Suppressor macrophage treated with lipopolysaccharide for 4 hours (primary cell): ENCODE results near the gene CNGA3.

Source experiments
- DNase-seq: peaks from one replicate; pipeline ENCODE4 v3.0.0-alpha.2; 2020

Gene CNGA3

GRCh38 chr2:98329549-98329948, 16.7 kb upstream of the CNGA3 start:
- no peak for DNase-seq

GRCh38 chr2:98332989-98333388, 13.3 kb upstream of the CNGA3 start:
- no peak for DNase-seq

GRCh38 chr2:98333922-98334321, 12.3 kb upstream of the CNGA3 start:
- no peak for DNase-seq

- DNase-seq: no peak
These were observed 11.7 kb upstream of the CNGA3 start for GRCh38 chr2:98334439-98335078.

GRCh38 chr2:98335271-98335670, 11.0 kb upstream of the CNGA3 start:
- no peak for DNase-seq

GRCh38 chr2:98341241-98341640, 5.0 kb upstream of the CNGA3 start:
- peak; percentile 42 for DNase-seq

- DNase-seq: no peak
These were observed 3.0 kb upstream of the CNGA3 start for GRCh38 chr2:98343285-98343684.

GRCh38 chr2:98347298-98348065, 1.2 kb downstream of the CNGA3 start:
- no peak for DNase-seq

GRCh38 chr2:98348066-98348561, 1.9 kb downstream of the CNGA3 start:
- no peak for DNase-seq

GRCh38 chr2:98350411-98350810, 4.2 kb downstream of the CNGA3 start:
- no peak for DNase-seq

- DNase-seq: no peak
These were observed 9.6 kb downstream of the CNGA3 start for GRCh38 chr2:98355881-98356280.

GRCh38 chr2:98356729-98357128, 10.5 kb downstream of the CNGA3 start:
- no peak for DNase-seq

GRCh38 chr2:98357849-98358248, 11.6 kb downstream of the CNGA3 start:
- DNase-seq: no peak

GRCh38 chr2:98359986-98360385, 13.7 kb downstream of the CNGA3 start:
- no peak for DNase-seq

GRCh38 chr2:98367721-98368120, 21.5 kb downstream of the CNGA3 start:
- no peak for DNase-seq

GRCh38 chr2:98369710-98370239, 23.5 kb downstream of the CNGA3 start:
- no peak for DNase-seq

GRCh38 chr2:98372121-98372520, 25.9 kb downstream of the CNGA3 start:
- DNase-seq: no peak

- DNase-seq: no peak
These were observed 26.3 kb downstream of the CNGA3 start for GRCh38 chr2:98372579-98372978.

GRCh38 chr2:98374286-98374685, 28.0 kb downstream of the CNGA3 start:
- DNase-seq: no peak

GRCh38 chr2:98374958-98375570, 28.8 kb downstream of the CNGA3 start:
- DNase-seq: no peak

- no peak for DNase-seq
These were observed 30.1 kb downstream of the CNGA3 start for GRCh38 chr2:98376301-98376910.

GRCh38 chr2:98376996-98377395, 30.7 kb downstream of the CNGA3 start:
- DNase-seq: no peak

GRCh38 chr2:98377544-98377943, 31.3 kb downstream of the CNGA3 start:
- DNase-seq: no peak
